Dedifferentiated amniotic fluid mesenchymal stem cell (primary cell): Measurements from ENCODE around the gene NRDE2.
A peak's percentile ranks its signal among the peaks of the same experiment; 100 is the strongest.

Experiments used
- DNase-seq: peaks from one replicate; pipeline ENCODE4 v3.0.0-alpha.2; 2016; ENCODE audit errors: extremely low spot score

NRDE2 gene, protein sequence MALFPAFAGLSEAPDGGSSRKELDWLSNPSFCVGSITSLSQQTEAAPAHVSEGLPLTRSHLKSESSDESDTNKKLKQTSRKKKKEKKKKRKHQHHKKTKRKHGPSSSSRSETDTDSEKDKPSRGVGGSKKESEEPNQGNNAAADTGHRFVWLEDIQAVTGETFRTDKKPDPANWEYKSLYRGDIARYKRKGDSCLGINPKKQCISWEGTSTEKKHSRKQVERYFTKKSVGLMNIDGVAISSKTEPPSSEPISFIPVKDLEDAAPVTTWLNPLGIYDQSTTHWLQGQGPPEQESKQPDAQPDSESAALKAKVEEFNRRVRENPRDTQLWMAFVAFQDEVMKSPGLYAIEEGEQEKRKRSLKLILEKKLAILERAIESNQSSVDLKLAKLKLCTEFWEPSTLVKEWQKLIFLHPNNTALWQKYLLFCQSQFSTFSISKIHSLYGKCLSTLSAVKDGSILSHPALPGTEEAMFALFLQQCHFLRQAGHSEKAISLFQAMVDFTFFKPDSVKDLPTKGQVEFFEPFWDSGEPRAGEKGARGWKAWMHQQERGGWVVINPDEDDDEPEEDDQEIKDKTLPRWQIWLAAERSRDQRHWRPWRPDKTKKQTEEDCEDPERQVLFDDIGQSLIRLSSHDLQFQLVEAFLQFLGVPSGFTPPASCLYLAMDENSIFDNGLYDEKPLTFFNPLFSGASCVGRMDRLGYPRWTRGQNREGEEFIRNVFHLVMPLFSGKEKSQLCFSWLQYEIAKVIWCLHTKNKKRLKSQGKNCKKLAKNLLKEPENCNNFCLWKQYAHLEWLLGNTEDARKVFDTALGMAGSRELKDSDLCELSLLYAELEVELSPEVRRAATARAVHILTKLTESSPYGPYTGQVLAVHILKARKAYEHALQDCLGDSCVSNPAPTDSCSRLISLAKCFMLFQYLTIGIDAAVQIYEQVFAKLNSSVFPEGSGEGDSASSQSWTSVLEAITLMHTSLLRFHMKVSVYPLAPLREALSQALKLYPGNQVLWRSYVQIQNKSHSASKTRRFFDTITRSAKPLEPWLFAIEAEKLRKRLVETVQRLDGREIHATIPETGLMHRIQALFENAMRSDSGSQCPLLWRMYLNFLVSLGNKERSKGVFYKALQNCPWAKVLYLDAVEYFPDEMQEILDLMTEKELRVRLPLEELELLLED

DNA sequence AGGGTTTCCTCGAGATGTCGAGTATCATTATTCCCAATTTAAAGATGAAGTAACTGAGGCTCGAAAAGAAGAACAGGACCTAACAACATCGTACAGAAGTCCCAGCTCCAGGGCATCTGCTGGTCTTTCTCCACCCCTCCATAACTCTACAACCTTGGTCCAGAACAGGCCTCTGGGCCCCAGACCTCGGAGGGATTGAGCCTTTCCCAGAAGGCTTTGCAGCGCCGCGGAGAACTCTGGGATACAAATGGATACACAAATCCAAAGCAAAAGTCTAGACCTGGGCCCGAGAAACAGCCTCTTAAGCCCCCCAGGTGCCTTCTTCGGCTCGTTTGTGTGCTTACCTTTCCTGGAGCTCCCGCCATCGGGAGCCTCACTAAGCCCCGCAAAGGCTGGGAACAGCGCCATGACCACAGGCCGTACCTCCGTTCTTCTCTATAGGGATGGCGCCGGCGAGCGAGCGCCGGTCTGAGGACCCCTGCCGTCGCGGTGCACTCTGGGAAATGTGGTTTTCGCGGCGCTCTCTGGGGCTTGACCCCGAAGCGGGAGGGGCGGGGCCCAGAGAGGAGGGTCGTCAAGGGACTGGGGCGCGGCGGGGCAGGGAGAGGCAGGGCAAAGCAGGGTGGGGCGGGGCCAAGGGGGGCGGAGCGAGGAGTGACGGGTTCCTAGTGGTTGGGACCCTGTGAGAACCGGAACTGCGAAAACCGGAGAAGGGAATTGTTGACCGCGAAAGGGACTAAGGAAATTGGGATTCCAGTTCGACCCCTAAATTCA is at the start of gene NRDE2:
NRDE2 (minus strand) TSS at position 445 of the 774 bp plus-strand sequence; CDS start at position 408, 37 bp downstream.
- peak; percentile 95 for DNase-seq

DNA sequence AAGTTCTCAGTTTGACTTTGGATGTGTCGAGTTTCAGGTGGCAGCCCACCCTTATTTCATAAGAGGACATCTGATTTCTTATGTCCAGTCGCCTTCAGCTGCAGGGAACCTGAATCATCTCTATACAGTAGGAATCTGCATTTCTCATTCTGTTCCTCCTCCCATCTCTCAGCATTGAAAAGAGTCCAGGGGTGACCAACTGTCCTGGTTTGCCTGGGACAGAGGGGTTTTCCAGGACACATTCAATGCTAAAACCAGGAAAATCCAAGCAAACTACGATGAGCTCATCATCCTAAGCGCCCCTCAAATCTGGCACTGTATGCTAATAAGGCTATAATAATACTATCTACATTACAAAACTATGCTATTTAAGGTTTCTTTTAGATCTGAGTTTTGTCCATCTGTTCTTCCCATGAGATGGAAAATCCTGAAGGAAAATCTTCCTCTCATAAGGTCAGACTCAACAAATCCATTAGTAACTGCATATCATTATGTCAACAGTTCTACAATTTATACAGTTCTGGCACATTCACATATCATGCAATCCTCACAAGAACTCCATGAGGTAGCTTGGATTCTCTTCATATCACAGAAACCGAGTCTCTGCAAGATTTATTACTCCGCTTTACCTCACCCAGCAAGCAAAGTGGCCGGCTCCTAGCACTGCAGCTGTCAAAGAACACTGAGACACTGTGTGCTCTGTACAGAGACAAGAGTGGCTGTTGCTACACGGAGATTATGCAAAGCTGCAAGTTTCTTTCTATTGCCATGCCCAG is 49.5 kb upstream of the NRDE2 start:
- no peak for DNase-seq

DNA sequence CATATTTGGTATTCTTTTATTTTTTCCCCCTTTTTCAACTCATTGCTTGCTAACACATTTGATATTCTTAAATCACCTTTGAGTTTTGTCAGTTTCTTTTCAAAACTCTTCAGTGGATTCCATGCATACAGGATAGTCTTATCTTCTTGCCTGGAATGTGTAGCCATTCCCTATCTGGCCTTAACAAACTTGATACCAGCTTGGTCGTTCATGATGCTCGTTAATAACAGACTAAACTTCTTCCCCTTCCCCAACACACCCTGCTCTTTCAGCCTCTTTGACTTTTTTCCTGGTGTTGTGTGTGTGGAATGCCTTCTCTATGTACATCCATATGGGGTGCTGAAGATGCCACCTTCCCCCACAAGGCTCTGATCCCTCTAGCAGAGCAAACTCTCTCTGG is 47.4 kb upstream of the NRDE2 start:
- no peak for DNase-seq

DNA sequence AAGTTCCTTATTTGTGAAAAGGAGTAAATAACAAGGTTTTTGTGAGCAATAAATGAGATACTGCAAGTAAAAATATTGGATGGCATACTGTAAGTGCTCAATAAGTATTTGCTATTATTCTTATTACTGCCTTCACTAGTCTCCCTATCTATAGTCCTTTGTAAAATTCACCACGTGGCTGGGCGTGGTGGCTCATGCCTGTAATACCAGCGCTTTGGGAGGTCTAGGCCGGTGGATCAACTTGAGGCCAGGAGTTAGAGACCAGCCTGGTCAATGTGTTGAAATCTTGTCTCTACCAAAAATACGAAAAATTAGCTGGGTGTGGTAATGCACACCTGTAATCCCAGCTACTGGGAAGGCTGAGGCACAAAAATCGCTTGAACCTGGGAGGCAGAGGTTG is 46.5 kb upstream of the NRDE2 start:
- no peak for DNase-seq

DNA sequence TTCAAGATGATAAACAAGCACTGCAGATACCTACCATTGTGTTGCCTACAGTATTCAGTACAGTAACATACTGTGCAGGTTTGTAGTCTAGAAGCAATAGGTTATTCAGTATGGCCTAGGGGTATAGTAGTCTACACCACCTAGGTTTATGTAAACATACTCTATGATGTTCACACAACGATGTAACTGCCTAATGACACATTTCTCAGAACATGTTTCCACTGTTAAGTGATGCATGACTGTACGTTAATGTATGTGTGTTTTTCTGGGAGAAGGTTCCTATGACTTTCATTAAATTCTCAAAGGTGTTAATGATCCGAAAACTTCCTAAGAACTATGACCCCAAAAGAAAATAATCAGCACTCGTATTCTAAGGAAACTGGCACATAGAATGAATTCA is 44.2 kb upstream of the NRDE2 start:
- DNase-seq: no peak

DNA sequence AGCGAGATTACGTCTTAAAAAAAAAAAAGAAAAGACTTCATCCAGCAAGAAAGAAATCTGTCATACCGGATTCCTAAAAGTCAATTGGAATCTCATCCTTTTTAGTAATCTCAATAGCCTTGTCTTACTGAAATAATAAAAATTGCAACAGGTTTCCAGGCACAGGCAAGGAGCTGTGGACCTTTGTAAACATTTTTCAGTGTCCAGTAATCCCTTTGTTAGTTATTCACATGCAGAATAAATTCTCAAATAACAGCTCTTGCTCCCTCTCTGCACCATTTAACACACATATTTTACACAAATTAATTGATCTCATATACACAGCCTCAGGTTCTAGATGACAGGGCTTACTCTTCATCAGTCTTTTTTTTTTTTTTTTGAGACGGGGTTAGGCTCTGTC is 43.1 kb upstream of the NRDE2 start:
- DNase-seq: no peak

DNA sequence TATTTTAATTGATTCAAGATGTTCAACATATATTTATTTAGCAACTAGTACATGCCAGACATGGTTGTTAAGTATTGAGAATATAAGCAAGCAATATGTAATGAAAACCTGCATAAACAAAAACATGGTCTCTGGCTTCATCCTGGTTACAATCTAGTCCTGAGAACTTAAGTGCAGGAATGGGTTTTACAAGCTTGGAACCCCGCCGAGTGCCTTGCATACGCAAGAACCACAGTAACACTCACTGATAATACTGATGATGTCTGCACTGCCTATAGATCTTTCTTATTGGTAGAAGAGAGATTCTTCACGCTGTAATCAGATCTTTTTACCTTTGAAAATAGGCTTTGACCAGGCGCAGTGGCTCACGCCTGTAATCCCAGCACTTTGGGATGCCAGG is 42.1 kb upstream of the NRDE2 start:
- no peak for DNase-seq

DNA sequence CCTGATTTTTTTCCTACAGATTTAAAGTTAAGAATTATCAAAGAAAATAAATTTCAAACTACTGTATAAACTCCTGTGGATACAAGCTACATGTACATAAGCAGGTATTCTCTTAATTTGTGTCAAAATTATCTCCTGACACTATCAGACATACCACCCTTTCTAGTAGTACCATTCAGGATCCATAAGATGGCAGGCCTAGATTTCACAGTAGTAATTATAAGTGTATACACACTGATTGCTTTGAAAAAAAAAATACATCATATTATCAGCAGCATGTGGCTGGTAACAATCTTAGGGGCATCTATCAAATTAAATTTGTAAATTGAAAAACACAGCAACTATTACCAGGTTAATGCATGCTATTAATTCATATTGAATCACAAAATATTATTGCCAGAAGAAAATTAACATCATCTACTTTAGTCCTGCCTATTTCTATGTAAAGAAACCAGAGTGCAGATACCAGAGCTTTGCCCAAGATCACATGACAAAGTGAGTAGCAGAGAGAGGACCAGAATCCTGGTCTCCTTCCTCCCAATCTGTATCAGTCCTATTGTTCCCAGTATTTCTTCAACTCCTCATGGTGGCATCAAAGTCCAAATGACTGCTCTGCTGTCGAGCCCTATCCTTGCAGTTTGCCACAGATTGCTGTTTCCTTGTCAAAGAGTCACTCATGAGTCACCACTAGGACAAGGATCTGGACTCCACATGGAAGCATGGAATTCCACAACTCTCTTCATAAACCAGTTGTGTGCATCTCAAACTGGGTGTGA is 37.4 kb upstream of the NRDE2 start:
- no peak for DNase-seq

DNA sequence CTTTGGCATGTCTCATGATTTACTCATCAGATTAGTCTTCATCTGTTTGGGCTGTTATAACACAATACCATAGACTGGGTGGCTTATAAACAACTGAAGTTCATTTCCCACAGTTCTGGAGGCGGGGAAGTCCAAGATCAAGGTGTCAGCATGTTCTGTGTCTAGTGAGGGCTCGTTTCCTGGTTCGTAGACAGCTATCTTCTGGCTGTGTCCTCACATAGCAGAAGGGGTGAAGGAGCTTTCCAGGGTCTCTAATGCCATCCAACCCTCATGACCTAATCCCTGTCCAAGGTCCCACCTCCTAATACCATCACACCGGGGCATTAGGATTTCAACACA is 30.8 kb upstream of the NRDE2 start:
- DNase-seq: no peak

DNA sequence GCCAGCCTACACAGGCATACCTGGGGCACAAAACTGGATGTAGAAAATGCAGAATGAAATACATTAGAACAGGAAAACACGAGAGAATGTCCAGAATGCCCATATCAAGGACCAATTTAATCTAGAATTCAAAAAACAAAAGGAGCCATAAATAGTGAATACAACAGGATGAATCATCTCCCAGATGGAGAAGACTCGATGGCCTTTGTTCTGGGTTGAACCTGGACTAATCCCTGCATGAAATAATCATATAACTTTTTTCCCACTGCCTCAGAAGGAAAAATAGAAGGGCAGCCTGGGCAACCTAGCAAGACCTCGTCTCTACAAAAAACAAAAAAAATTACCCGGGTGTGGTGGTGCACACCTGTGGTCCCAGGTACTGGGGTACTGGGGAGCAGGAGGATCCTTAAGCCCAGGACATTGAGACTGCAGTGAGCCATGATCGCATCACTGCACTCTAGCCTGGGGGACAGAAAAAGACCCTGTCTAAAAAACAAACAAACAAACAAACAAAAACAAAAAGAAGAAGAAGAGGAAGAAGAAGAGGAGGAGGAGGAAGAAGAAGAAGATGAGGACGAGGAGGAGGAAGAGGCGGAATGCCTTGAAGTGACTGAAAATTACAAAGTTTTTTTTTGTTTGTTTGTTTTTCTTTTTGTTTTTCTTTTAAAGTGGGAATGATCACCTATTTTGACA is 30.3 kb upstream of the NRDE2 start:
- DNase-seq: no peak

DNA sequence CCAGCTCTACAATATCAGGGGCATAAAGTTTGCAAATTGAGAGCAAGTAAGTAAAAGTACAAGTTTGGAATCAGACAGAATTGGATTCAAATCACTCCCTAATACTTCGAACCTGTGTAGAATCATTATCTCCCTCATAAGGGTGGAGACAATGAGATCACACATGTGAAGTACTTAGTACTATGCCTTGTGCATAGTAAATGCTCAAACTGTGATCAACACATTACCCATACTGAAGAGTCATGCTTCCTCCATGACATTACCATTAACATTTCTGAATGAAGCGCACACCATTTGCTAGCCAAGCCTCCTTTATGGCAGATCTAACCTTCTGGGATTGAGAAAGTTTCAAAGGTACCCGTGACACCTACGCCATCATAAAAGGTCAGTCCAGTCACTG is 26.6 kb upstream of the NRDE2 start:
- no peak for DNase-seq

DNA sequence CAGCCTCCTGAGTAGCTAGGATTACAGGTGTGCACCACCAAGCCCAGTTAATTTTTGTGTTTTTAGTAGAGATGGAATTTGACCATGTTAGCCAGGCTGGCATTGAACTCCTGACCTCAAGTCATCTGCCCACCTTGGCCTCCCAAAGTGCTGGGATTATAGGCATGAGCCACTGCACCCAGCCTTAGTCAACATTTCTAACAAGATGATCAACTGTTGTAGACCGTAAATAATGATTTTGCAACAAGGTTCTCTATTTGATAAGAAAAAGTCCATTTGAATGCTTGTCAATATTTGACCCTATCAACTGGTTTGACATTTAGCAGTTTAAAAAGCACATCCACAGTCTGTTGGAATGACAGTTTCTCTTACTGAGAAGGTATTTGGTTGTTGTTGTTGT is 25.2 kb upstream of the NRDE2 start:
- DNase-seq: no peak

DNA sequence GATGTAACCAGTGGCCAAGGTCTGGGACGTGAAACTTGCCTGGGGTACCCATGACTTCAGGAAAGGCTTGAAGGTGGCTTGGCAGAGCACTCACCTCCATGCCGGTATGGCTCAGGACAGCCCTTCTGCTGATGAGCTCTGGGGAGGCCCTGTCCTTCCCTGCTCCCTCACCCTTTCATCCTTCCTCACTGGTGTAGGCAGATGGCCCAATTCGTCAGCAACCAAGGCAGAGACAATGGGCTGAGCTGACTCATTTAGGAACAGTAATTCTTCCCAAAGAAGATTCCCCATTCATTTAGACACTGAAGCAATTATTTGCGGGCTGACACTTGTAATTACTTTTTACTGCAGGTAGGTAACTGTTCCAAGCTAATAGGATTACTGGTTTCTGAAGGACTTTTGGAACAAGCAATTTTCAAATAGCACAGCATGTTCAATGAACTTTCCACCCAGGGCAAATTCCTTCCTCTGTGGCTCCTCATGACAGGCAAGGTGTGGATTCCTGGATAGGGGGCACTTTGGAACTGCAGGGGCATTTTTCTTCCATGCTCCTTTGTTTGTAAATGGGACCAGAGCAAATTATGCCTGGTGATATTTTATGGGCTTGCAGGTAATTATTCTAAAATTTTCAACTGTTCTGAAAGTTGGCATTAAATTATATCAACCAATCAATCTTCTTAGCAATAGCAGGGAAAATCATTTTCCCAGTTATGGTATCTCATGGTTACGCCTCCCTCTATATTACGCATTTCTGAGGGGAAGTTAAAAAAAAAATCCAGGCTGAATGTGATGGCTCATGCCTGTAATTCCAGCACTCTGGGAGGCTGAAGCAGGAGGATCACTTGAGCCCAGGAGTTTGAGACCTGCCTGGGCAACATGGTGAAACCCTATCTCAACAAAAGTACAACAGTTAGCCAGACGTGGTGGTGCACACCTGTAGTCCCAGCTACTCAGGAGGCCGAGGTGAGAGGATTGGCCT is 24.1 kb upstream of the NRDE2 start:
- no peak for DNase-seq

DNA sequence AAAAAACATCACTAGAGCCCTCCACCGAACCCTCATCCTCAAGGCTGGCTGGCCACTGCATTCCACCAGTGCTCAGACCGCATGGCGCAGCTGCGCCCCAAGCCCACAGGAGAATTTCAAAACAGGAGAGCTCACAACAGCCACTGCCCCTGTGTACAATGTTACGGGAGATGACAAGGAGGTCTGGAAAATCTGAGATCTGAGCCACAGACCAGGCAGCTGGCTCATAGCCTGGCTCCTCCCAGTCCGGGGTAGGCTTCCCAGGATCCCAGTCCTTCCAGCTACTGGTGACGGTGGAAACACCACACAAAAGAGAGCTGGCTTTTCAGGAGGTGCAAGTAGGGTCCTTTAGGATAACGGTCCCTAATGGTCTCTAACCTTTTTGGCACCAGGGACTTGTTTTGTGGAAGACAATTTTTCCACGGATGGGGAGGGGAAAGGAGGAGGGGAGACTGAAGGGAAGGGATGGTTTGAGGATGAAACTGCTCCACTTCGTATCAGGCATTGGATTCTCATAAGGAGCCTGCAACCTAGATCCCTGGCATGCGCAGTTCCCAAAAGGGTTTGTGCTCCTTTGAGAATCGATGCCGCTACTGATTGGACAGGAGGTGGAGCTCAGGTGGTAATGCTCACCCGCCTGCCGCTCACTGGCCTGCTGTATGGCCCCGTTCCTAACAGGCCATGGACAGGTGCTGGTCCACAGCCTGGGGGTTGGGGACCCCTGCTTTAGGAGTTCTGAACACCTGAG is 23.0 kb upstream of the NRDE2 start:
- DNase-seq: no peak

DNA sequence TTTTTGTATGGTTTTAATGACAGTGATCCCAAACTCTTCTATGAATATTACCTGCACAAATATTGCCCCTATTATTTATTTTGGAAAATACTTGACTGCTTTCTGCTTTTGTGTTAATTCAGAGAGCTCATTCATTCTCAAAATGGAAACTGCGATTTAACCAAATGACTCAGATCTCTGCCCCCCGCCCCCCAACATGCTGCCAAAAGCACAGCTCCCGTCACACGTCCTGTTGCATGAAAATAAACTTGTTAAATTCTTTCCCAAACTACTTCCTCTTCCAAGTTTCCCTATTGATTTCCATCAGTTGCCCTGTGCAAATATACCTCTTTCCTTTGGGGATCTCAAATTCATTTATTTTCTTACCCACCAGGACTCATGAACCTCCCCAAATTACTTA is 18.0 kb upstream of the NRDE2 start:
- DNase-seq: no peak

DNA sequence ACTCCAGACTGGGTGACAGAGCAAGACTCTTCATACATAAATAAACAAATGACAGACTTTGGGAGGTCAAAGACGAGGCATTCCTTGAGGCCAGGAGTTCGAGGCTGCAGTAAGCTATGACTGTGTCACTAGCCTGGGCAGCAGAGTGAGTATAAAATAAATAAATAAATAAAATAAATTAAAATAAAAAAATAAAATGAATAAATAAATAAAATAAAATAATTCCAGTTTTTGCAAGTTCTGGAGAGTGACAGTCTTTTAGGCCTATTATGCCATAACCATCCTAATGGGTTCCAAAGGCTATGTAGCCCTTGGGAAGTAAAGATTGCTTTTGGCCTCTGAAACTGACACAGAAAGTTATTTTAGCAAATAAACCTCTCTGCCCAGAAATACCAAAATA is 16.5 kb upstream of the NRDE2 start:
- no peak for DNase-seq

DNA sequence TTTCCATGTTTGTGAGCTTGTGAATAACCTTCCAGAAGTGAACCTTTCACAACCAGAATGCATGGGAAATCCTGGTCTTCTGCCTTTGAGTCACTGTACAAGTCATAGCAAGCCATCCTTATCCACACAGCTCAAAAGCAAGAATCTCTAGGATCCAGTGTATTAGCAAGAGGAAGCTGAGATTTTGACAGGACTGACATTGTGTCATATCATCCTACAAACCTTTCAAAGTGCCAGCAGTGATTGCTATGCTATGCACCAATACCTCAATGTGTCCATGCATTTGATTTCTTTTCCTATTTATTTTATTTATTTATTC is 13.5 kb upstream of the NRDE2 start:
- no peak for DNase-seq
